SH-SY5Y (cell line): Measurements from ENCODE around the gene PITX2.

ENCODE experiments used
- GATA2 ChIP-seq: IDR thresholded peaks from 2 replicates; pipeline ENCODE4 v1.6.1; 2011; ENCODE audit warnings: mild to moderate bottlenecking, low read depth, low read length
- GATA3 ChIP-seq: IDR thresholded peaks from 2 replicates; pipeline ENCODE4 v1.6.1; 2011; ENCODE audit warnings: low read depth, mild to moderate bottlenecking, low read length, moderate library complexity

The PITX2 gene

DNA sequence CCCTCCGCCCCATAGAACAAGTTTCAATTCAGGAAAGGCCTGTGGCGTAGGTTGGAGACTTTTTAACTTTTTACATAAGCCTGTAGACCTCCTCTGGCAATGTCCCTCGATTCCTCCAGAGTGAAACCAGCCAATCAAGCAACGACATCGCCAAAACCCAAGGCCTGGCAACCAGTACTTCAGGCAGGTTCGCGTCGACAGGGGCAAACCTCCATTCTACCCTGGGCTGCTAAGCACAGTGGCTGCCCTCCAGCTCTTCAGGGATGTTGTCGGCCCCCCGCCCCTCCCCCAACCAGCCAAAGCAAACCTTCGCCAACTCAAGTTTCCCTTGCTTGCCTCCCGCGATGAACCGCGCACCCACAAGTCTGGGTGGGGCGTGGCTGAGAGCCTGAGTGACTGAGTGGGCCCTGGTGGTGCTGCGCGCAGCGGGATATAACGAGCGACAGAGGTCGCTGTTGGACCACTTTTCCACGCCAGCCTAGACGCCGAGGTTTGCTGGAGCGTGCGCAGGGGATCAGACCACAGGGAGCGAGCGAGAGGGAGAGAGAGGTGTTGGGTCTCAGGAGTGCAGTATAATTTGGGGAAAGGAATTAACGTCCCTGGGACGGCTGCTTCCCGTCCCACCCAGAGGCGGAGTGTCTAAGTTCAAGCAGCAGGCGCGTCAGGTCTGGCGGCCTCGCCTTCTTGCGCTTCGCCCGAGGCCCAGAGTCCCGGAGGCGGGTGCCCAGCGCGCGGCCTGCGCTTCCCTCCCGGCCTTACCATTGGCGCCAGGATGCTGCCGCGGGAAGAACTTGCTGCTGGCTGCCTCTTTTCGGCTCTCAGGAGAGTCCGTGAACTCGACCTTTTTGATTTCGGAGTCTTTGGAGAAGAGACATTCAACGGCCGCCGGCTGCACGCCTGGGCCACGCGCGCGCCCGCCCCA lies 9.0 kb upstream of the PITX2 start:
- TF ChIP-seq GATA3 (no peak), GATA2 (no peak)

DNA sequence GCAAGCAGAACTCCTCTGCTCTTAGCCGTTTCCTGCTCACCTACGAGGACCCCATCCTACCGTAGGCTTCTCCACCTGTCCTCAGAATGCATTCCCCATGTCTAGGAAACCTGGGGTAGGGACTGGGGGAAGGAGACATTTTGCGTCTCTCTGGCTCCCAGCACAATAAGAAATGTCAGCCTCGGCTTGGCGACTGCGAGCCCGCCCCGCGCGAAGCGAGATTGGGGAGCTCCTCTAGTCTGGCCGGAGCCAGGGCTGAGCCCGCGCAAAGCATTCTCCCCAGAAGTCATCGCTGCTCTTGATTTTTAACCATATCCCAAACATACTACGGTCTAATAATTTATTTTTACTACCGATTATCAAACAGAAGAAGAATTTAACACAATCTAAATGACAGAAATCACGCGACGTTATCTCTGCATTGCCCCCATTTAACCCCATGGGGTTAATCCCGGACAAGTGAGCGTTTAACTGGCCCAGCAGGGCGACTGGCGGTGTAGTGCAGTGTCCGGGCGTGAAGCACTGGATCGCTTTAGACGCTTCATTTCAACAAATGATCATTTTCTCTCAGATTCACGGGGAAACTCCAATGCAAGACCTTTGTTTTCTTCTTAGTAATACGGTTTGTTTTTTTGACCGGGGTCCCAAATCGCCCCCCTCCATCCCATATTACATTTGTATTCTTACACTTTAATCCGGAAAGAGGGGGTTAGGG lies 8.0 kb upstream of the PITX2 start:
- TF ChIP-seq GATA3 (no peak), GATA2 (no peak)

DNA sequence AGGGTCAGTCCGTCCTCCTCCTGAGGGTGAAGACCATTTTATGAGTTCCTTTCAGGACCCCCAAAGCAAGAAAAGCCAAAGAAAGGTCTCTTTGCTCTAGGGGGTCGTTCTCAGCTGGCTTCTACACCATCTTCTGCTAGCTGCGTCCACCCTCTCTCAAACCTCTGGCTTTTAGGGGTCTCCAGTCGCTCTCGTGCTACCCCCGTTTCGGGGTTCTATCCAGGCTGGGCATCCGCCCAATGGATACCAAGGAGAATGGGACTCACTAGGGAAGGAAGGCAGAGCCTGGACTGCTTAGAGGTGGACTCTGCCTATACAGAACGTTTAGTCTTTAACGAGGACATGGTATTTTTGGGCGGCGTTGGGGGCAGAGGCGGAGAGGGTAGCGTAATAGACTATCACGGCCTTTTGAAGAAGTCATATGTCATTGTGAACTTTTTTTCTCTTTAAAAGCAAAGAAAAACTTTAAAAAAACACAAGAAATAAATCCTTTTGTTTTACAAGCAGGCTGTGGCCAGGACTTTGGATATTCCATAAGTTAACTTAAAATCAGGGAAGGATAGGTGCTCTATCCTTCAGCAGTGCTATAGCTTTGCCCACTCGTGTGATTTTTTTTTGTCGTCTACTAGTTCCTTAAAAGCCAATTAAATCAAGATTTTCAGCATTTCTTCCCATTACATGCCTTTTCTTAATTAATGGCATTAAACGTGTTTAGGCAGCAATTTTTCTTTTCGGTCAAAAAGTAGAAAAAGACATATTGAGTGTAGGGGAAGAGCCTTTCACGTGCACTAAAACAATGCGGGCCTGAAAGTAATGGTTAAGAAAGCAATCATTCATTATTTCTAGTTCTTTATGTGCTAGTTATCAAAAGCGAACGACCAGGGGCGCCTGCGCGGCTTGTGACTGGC lies 7.2 kb upstream of the PITX2 start:
- TF ChIP-seq GATA2 (no peak), GATA3 (no peak)

- TF ChIP-seq GATA3 = no peak
- no peak for TF ChIP-seq GATA2
Measured at GRCh38 chr4:110629214-110629754, 6.4 kb upstream of the PITX2 start.

- TF ChIP-seq GATA3 (no peak), GATA2 (no peak)
Measured at GRCh38 chr4:110628663-110629213, 5.9 kb upstream of the PITX2 start.

DNA sequence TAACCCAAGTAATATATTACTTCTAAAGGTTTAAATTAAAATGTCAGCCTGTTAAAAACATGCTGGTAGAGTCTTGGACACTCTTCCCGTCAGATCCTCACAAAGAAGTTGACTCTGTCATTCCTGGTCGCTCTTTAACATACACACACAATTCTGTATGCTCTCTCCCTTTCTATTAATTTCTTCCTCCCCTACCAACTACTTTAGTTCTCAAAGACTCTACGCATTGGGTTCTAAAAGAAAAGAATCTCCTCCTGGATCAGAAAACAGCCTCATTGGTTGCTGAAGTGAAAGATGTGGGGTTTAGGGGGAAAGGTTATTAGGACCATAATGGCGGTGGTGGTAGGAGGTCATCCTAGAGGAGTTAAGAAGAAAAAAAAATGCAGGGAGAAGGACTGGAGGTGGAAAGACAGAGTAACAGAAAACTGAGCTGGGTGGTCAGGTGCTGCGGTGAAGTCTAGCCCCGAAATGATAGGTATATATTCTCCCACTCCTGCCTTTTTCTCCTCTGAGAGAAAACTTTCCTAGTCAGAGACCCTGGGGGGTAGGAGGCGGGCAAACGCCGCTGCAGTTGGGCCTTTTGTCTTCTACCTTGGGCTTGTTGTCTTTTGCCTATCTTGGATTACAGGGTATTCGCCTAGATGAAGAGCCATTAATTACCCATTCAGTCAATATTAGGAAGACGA lies 5.2 kb upstream of the PITX2 start:
- TF ChIP-seq GATA3 (no peak), GATA2 (no peak)

DNA sequence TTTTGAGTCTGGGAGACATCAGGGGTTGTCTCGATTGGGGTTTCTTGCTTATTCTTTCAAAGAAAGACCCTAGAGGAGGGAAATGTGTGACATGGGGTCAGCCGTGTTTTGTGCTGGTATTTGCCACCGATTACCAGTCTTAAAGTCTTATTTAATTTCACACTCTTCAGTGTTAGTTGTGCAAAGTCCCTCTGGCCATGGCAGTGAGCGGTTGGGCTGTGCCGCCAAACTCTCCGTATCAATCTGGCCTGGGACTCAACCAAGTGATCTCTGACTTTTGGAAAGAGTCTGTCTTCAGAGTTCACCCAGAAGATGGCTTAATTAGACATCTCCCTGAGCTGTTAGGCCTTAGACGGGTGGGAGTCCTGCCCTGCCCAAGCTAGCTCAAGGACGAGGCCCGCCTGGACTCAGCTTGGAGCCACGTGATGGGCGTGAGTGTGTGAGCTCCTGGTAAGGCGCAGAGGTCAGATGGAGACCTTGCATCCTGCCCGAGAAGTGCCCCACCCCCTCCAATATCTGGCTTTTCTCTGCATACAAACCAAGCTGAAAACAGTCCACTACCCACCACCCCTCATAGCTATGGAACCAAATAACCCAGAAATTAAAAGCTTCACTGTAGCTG lies 3.8 kb upstream of the PITX2 start:
- TF ChIP-seq GATA3 (no peak), GATA2 (no peak)

DNA sequence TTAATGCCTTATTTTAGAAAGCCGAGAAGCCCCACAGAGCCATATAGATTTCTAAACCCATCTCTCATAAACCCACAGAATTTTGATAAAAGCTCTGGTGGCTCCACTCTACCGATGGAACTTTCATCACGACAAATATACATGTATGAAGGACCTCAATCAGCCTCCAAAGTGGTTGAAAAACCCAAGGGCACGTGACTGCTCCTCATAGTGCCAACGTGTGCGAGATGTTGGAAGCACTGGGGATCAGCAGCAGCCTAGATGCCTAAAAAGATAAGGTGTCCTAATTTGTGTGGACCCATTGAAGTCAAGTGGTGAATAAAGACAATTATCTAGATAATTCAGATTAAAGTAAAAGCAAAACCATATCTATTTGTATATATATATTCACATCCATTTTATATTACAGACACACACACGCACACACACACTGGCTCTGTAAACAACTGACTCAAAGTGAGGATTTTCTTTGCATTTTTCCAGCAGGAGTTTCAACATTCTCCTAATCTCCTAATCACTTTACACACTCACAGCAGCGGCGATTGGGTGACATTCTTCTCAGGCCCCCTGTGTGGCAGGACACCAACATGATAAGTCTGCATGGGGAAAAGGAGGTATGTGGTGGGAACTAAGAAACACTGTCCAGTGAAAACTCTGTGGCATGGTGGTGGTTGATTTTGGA lies 2.8 kb upstream of the PITX2 start:
- TF ChIP-seq GATA3 (no peak), GATA2 (no peak)

DNA sequence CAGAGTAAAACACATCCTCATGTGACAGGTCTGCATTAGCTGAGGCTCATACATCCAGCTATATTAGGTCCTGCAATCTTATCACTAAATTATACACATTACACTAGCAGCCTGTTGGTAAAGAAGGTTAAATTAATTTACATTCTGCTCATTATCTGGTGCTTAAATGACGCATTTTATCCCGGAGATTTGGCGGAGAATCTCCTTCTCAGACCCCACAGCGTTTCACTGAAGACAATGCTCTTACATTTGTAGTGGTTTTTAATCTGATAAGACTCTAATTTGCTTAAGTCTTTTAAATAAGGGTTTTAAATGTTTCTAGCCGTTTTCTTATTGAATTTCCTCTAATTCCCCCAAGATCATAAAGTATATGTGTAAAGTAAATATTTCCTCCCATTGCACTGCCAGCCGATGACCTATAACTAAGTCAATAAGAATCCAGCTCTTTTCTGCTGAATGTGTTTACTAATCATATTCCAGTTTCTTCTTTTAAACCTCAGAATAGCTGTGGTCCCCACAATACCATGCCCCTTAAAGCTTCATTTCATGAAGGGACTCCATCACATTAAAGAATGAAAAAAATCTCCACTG lies 2.1 kb upstream of the PITX2 start:
- TF ChIP-seq GATA2 = no peak
- TF ChIP-seq GATA3 = no peak

DNA sequence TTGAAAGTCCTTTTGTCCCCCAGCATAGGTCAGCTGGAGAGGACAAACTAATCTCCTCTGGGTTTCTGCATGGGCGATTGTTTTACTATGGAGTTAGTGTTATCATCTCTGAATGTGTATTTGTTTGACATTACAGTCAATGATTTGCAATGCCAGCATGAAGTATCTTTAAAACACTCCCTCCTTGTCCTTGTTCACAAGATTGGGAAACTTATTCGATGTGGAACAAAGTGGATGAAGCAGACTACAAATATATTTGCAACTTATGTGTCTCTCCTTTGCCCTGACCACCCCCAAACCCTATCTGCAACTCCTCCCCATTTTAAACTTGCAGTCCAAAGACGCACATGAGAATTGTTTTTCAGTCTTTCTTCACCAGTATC lies 1.5 kb upstream of the PITX2 start:
- no peak for TF ChIP-seq GATA3
- TF ChIP-seq GATA2 = no peak

DNA sequence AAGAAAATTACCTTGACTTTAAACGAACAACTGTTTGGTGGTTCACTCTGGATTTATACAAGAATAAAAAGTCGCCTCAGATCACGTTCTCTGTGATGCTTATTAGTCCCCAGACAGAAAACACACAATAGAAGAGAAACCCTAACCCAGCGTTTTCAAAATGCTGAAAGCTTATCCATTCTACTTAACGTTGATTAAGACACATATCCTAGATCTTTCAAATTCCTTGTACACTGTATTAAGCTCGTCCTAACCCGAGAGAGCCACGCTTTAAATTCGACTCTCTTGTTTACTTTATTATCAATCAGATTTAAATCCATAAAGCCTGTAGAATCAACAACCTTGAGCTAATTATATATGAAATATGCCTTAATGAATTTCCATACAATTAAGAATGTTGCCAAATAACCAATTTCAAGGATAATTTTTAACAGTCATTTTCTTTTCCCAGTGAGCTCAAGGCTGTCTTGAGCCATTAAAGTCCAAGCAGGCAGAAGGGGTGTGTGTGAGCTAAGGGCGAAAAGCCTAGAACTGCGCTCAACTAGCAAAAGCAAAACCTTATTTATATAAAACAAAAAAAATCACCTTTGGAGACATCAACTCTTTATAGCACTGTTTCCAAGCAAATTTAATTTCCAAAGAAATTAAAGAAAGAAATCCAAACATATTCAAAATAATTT lies 981 bp upstream of the PITX2 start:
- TF ChIP-seq GATA2 = no peak
- no peak for TF ChIP-seq GATA3
